GM12865 (cell line): ENCODE measurements around the gene ABCE1.
"Not testable (repeated sequence)": the region's sequence is repeated elsewhere in the genome, so short reads cannot be mapped to it uniquely, and the experiment has no call there.

Source experiments
- DNase-seq: peaks from one replicate; pipeline ENCODE4 v3.0.0; 2010; ENCODE audit warnings: low read depth
- H3K4me3 ChIP-seq: 2 replicates; pipeline ENCODE4 v1.5.1; 2011; ENCODE audit warnings: mild to moderate bottlenecking, low read depth, low read length, control low read depth
- CTCF ChIP-seq: IDR thresholded peaks from 2 replicates; pipeline ENCODE4 v1.5.1; 2011; ENCODE audit warnings: low read length, control low read depth, low read depth, inconsistent platforms; ENCODE audit not compliant: insufficient read depth; ENCODE audit errors: missing control alignments

ABCE1 gene

GRCh38 chr4:145131848-145132247 lies 33.7 kb downstream of the ABCE1 start:
- H3K4me3 ChIP-seq: no peak overlapping the region
- TF ChIP-seq CTCF: no peak
- DNase-seq: no peak

GRCh38 chr4:145132511-145133098 lies 34.5 kb downstream of the ABCE1 start:
- no peak for TF ChIP-seq CTCF
- peak overlapping the region; percentile 18; the same call in 1 of the 2 replicates for H3K4me3 ChIP-seq
- DNase-seq: peak; percentile 79

GRCh38 chr4:145136219-145136618 lies 38.1 kb downstream of the ABCE1 start:
- DNase-seq, H3K4me3 ChIP-seq: not testable (repeated sequence)

- no peak overlapping the region for H3K4me3 ChIP-seq
- no peak for TF ChIP-seq CTCF
- DNase-seq: no peak
These were observed 50.9 kb downstream of the ABCE1 start for GRCh38 chr4:145148980-145149379.

- no peak overlapping the region for H3K4me3 ChIP-seq
- no peak for TF ChIP-seq CTCF
- DNase-seq: no peak
These were observed 55.2 kb downstream of the ABCE1 start for GRCh38 chr4:145153181-145153903.

GRCh38 chr4:145153904-145154298 lies 55.8 kb downstream of the ABCE1 start:
- TF ChIP-seq CTCF: no peak
- H3K4me3 ChIP-seq: no peak overlapping the region
- peak; percentile 35 for DNase-seq

- DNase-seq: peak; percentile 65
- peak; percentile 63 for TF ChIP-seq CTCF
- H3K4me3 ChIP-seq: no peak overlapping the region
These were observed 56.5 kb downstream of the ABCE1 start for GRCh38 chr4:145154573-145154972.
